ENCODE data around the gene ITM2C. TPM values are rescaled to one million over a fixed set of nuclear protein-coding genes. Genes with fewer than 3 reads are reported as not detected.
A peak's percentile ranks its signal among the peaks of the same experiment; 100 is the strongest.

ITM2C gene
- total and polyA plus RNA-seq, 9 of the 15 experiments (the other 6 are each of a cell fraction or from before 2014, with no cell fraction given): 0.49 to 58.8 (median 21.5) TPM

DNA sequence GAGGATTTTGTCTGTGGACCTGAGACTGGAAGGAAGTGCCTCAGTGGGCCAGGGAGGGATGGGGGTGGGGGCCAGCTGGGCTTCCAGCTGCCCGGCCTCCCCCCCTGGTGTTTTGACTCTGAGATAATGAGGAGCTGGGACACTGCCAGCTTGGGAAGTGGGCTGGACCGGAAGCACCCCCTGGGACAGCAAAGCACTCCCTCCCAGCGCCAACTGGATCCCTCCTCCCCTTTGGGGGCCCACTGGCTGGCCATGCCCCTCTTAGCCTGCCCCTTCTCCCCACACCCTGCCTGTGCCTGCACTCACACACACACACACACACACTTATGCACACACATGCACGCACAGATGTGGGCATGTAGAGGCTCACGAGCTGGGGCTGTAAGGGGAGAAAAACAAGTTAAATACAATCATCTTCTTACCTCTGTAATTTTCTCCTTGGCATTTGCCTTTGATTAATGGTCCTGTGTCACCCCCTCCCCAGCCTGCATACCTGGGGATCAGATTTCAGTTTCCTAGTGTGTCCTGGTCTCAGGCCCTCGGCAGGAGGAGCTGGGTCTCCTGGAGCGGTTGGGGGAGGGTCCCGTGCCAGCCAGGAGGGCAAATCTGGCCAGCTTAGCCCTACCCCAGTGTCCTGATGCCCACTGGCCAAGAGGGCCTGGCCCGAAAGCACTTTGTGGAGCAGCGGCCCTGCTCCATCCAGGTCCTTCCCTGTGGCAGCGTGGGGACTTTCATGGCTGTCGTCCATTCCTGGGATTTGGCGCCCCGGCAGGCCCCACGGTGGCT is 3.6 kb downstream of the ITM2C start:
- no peaks in the 10 kb centered on the region for H3K9me3 ChIP-seq (replicated peaks; ENCODE audit: control insufficient read depth, insufficient read depth, low read depth, low read length)
- BruUV-seq (replicated peaks): no TSS peak
- intact Hi-C loops (cut with micrococcal nuclease) (no loop called here), in situ Hi-C loops (cut with MboI) (no loop called here)
- H3K79me2 ChIP-seq (ENCODE audit: control insufficient read depth, insufficient read depth, low read length): peaks cover 4% of the 10 kb centered on the region; the same call in 1 of the 3 replicates
- peaks cover 9% of the 10 kb centered on the region for H4K20me1 ChIP-seq (replicated peaks; ENCODE audit: control insufficient read depth, insufficient read depth, low read length)
- no peaks in the 10 kb centered on the region for H3K36me3 ChIP-seq (ENCODE audit: control insufficient read depth, insufficient read depth, low read length)
- H3K27ac ChIP-seq (ENCODE audit: extremely low read depth, low read depth, low read length): no peak overlapping the region
- CTCF ChIA-PET (ENCODE audit: low intra/inter-chr PET ratio): no interaction called here
- 59% methylated on average over 7 of the region's 15 CpGs for WGBS (ENCODE audit: insufficient coverage, low coverage, missing lambda C conversion rate)
- H3K9ac ChIP-seq (ENCODE audit: insufficient read depth in 1 of 2, low read depth in 2 of 2, low read length in 2 of 2): no peak overlapping the region; a peak in 1 of 4 replicates
- ATAC-seq: no peak
- H3K9me1 ChIP-seq (ENCODE audit: control insufficient read depth, insufficient read depth, low read length): no peaks in the 10 kb centered on the region
- FAIRE-seq: no peak
- H3K4me3 ChIP-seq: no peak overlapping the region
- TF ChIP-seq TFAP4 (CRISPR knock-in tag; IDR thresholded peaks at IDR 0.05; ENCODE audit: borderline replicate concordance): peak; percentile 31; the same call in 1 of the 2 replicates
- TF ChIP-seq ZNF668 (CRISPR knock-in tag; IDR thresholded peaks at IDR 0.05): no peak
- peaks cover 0 to 8% of the 10 kb centered on the region in 2 experiments; a peak in 2 of 5 replicates for H3K27me3 ChIP-seq (ENCODE audit: control insufficient read depth in 2 of 2, insufficient read depth in 2 of 2, low read length in 2 of 2)
- H3K4me1 ChIP-seq (replicated peaks in 1 of 2; ENCODE audit: control insufficient read depth in 2 of 2, insufficient read depth in 2 of 2, low read length in 2 of 2): peaks cover 0 to 50% of the 10 kb centered on the region in 2 experiments; a peak in 3 of 5 replicates
- DNase-seq (ENCODE audit: extremely low read depth in 1 of 4, low spot score in 3 of 4): no peak
- no peak overlapping the region for H2AFZ ChIP-seq (ENCODE audit: low read depth, low read length)
- no peak overlapping the region for H3K4me2 ChIP-seq (ENCODE audit: insufficient read depth, low read length)
- POLR2A ChIA-PET: interaction anchor here (0.6 kb wide), 1 partner anchor 70 kb away, joined by 3 read pairs; no protein-coding TSS in a partner anchor
